HCT116 (cell line): ENCODE data around the gene EML2. TPM values are rescaled to one million over a fixed set of nuclear protein-coding genes. Genes with fewer than 3 reads are reported as not detected.

ENCODE experiments used
- ATAC-seq: fragments of 200-7000 bp; cut with Tn5 transposase; 2 replicates; pipeline ENCODE4 v1.9.1; 2020; ENCODE audit warnings: mild to moderate bottlenecking, moderate library complexity
- BruUV-seq: library from RNA; stranded (reverse); fragments of 400-500 nt; replicated peaks from 2 replicates; lab custom pipeline; 2021; lab: Mats Ljungman, UMichigan
- CTCF ChIA-PET: fragments of 300-600 bp; sonication (Branson Sonifier 250); formaldehyde crosslinking; loops from one replicate; lab custom pipeline; 2021; ENCODE audit warnings: antibody characterized with exemption; lab: Charles Lee
- POLR2A ChIA-PET: fragments of 300-600, 350-600 bp; sonication (Branson Sonifier 250); formaldehyde crosslinking; loops from one replicate; lab custom pipeline; 2021; ENCODE audit warnings: antibody characterized with exemption; lab: Charles Lee
- RAD21 ChIA-PET, 2 experiments: fragments of 300-600 bp; sonication (Branson Sonifier 250); formaldehyde crosslinking; loops; one replicate each; lab custom pipeline; 2023; ENCODE audit warnings: low total read pairs in 2 of 2; ENCODE audit not compliant: uncharacterized antibody in 2 of 2, unreplicated experiment in 2 of 2, low non-redundant PET in 1 of 2; lab: Charles Lee
- DNase-seq: peaks from one replicate; pipeline ENCODE4 v3.0.0-alpha.2; 2010; ENCODE audit warnings: low read depth, low spot score
- H2AFZ ChIP-seq: fragments of 200-600 bp; shearing (Covaris generic), sonication (generic); 2 replicates; pipeline ENCODE4 v1.6.1; 2017; ENCODE audit warnings: low read depth, mixed run types, mixed read lengths, antibody characterized with exemption, low read length; ENCODE audit not compliant: poor library complexity, severe bottlenecking
- H3K27ac ChIP-seq: 2 replicates; pipeline ENCODE4 v1.5.1; 2012; ENCODE audit warnings: low read depth, low read length
- H3K27me3 ChIP-seq: fragments of 200-600 bp; sonication (generic); 2 replicates; pipeline ENCODE4 v1.6.1; 2016; ENCODE audit warnings: mixed run types, low read length, mixed read lengths; ENCODE audit not compliant: insufficient read depth
- H3K36me3 ChIP-seq, 2 experiments: fragments of 200-500 bp in 1 of 2; fragments of 200-600 bp in 1 of 2; sonication (Bioruptor generic) in 1 of 2; sonication (generic) in 1 of 2; 2 replicates each; pipeline versions ENCODE4 v1.5.1 to v1.6.1; 2014 to 2016; ENCODE audit warnings: low read length in 2 of 2, inconsistent platforms in 1 of 2, mixed read lengths in 1 of 2, mixed run types in 1 of 2; ENCODE audit not compliant: insufficient read depth in 2 of 2, control insufficient read depth in 1 of 2
- H3K4me1 ChIP-seq, 2 experiments: fragments of 200-600 bp in 1 of 2; sonication (generic) in 1 of 2; 2 replicates each; pipeline versions ENCODE4 v1.5.1 to v1.6.1; 2012 to 2017; ENCODE audit warnings: low read length in 2 of 2, inconsistent platforms in 1 of 2, mild to moderate bottlenecking in 1 of 2, mixed read lengths in 1 of 2, mixed run types in 1 of 2, moderate library complexity in 1 of 2; ENCODE audit not compliant: insufficient read depth in 2 of 2, control insufficient read depth in 1 of 2
- H3K4me2 ChIP-seq: fragments of 200-600 bp; sonication (generic); 2 replicates; pipeline ENCODE4 v1.6.1; 2017; ENCODE audit warnings: mixed run types, low read length, mixed read lengths
- H3K4me3 ChIP-seq, 2 experiments: fragments of 200-600 bp in 1 of 2; sonication (generic) in 1 of 2; replicated peaks in 1 of 2; 2 replicates each; pipeline ENCODE4 v1.5.1; 2011 to 2016; ENCODE audit warnings: low read length in 2 of 2, control low read depth in 1 of 2, low read depth in 1 of 2, mild to moderate bottlenecking in 1 of 2, mixed read lengths in 1 of 2, mixed run types in 1 of 2
- H3K79me2 ChIP-seq: fragments of 200-600 bp; sonication (generic); 2 replicates; pipeline ENCODE4 v1.6.1; 2017; ENCODE audit warnings: mild to moderate bottlenecking, mixed run types, low read length, moderate library complexity, mixed read lengths; ENCODE audit not compliant: insufficient read depth
- H3K9ac ChIP-seq: fragments of 200-600 bp; sonication (generic); 2 replicates; pipeline ENCODE4 v1.6.1; 2016; ENCODE audit warnings: low read length, mixed read lengths
- H3K9me2 ChIP-seq: fragments of 200-600 bp; sonication (generic), shearing (Covaris generic); 2 replicates; pipeline ENCODE4 v1.6.1; 2017; ENCODE audit warnings: mixed run types, mild to moderate bottlenecking, moderate library complexity; ENCODE audit not compliant: insufficient read depth
- H3K9me3 ChIP-seq, 2 experiments: fragments of 200-500 bp in 1 of 2; fragments of 200-600 bp in 1 of 2; sonication (Bioruptor generic) in 1 of 2; sonication (generic) in 1 of 2; 2 replicates each; pipeline ENCODE4 v1.6.1; 2014 to 2017; ENCODE audit warnings: low read length in 2 of 2, mixed read lengths in 2 of 2, inconsistent platforms in 1 of 2, low read depth in 1 of 2, mild to moderate bottlenecking in 1 of 2, mixed run types in 1 of 2, moderate library complexity in 1 of 2; ENCODE audit not compliant: control insufficient read depth in 1 of 2, insufficient read depth in 1 of 2
- H4K20me1 ChIP-seq: fragments of 200-600 bp; sonication (generic), shearing (Covaris generic); 2 replicates; pipeline ENCODE4 v1.6.1; 2017; ENCODE audit warnings: mixed run types, mild to moderate bottlenecking, moderate library complexity; ENCODE audit not compliant: insufficient read depth
- CBX3 ChIP-seq: IDR thresholded peaks from 2 replicates; pipeline ENCODE4 v1.6.1; 2012; ENCODE audit warnings: low read depth
- ELF1 ChIP-seq: IDR thresholded peaks from 2 replicates; pipeline ENCODE4 v1.6.1; 2012; ENCODE audit warnings: low read depth, borderline replicate concordance
- SIN3A ChIP-seq: IDR thresholded peaks from 2 replicates; pipeline ENCODE4 v1.6.1; 2012; ENCODE audit warnings: low read depth
- SRF ChIP-seq: IDR thresholded peaks from 2 replicates; pipeline ENCODE4 v1.6.1; 2012; ENCODE audit warnings: low read depth
- ZNF274 ChIP-seq: fragments of 200-500 bp; sonication (Bioruptor generic); IDR thresholded peaks from 2 replicates; pipeline ENCODE4 v1.6.1; 2014; ENCODE audit warnings: mild to moderate bottlenecking, low read depth, low read length, inconsistent platforms
- intact Hi-C: fragments of 100-400 bp; cut with micrococcal nuclease; formaldehyde crosslinking; loops from 2 replicates; pipeline ENCODE4 v1.10.0; 2022
- total RNA-seq: library from RNA; stranded (reverse); gene quantifications from one replicate; pipeline ENCODE4 v1.2.1, GENCODE V29; 2021; ENCODE audit not compliant: unreplicated experiment
- TF ChIP-seq, protein P1 (sequence below), 3 experiments: fragments of 200-600 bp in 1 of 3; sonication (generic) in 1 of 3; IDR thresholded peaks in 2 of 3; conservative IDR thresholded peaks in 1 of 3; 2 replicates each; pipeline ENCODE4 v1.5.1; 2012 to 2017; ENCODE audit warnings: low read depth in 2 of 3, low read length in 2 of 3, antibody characterized with exemption in 1 of 3, borderline replicate concordance in 1 of 3, control low read depth in 1 of 3, mild to moderate bottlenecking in 1 of 3, mixed read lengths in 1 of 3, mixed run types in 1 of 3, moderate library complexity in 1 of 3; ENCODE audit not compliant: insufficient read depth in 1 of 3
- TF ChIP-seq, protein P2 (sequence below): IDR thresholded peaks from 2 replicates; pipeline ENCODE4 v1.6.1; 2012; ENCODE audit warnings: low read depth

The EML2 gene
- total RNA-seq, 1 experiment from 2014 or later: 131 TPM

DNA sequence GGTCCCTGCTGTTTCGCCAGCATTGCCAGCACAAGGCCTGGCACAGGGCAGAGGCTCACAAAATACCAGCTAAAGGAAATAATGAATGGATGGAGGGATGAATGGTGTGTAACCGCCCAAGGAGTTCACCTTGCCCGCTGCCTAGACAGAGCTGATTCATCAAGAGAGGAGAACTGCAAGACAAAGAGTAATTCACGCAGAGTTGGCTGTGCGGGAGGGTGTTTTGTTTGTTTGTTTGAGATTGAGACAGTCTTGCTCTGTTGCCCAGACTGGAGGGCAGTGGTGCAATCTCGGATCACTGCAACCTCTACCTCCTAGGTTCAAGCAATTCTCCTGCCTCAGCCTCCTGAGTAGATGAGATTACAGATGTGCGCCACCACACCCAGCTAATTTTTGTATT, 57.6 kb downstream of the EML2 start:
- RAD21 ChIA-PET: interaction anchor here in 1 of 2 experiments (0.5 kb wide), 1 partner anchor 57 kb away, joined by 3 read pairs; no protein-coding TSS in a partner anchor
- Histone ChIP-seq H3K79me2 (peaks cover 32% of the 10 kb centered on the region), H2AFZ (no peak overlapping the region), H3K4me3 (no peak overlapping the region), H3K9me3 (no peaks in the 10 kb centered on the region), H3K4me2 (no peak overlapping the region), H3K9me2 (no peaks in the 10 kb centered on the region), H3K27ac (no peak overlapping the region), H3K36me3 (no peaks in the 10 kb centered on the region), H4K20me1 (no peaks in the 10 kb centered on the region), H3K4me1 (peaks cover 11 to 26% of the 10 kb centered on the region in 2 experiments), H3K9ac (no peak overlapping the region), H3K27me3 (no peaks in the 10 kb centered on the region)
- no TSS peak for BruUV-seq
- no peak for TF ChIP-seq CBX3
- no peak for TF ChIP-seq ZNF274
- TF ChIP-seq, protein P1, sequence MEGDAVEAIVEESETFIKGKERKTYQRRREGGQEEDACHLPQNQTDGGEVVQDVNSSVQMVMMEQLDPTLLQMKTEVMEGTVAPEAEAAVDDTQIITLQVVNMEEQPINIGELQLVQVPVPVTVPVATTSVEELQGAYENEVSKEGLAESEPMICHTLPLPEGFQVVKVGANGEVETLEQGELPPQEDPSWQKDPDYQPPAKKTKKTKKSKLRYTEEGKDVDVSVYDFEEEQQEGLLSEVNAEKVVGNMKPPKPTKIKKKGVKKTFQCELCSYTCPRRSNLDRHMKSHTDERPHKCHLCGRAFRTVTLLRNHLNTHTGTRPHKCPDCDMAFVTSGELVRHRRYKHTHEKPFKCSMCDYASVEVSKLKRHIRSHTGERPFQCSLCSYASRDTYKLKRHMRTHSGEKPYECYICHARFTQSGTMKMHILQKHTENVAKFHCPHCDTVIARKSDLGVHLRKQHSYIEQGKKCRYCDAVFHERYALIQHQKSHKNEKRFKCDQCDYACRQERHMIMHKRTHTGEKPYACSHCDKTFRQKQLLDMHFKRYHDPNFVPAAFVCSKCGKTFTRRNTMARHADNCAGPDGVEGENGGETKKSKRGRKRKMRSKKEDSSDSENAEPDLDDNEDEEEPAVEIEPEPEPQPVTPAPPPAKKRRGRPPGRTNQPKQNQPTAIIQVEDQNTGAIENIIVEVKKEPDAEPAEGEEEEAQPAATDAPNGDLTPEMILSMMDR (IDR thresholded peaks at IDR 0.05 in 2 of 3, conservative IDR thresholded peaks at IDR 0.05 in 1 of 3; ENCODE audit: borderline replicate concordance in 1 of 3, insufficient read depth in 1 of 3, low read depth in 2 of 3, low read length in 2 of 3): no peak
- no peak for TF ChIP-seq SIN3A
- TF ChIP-seq, protein P2, sequence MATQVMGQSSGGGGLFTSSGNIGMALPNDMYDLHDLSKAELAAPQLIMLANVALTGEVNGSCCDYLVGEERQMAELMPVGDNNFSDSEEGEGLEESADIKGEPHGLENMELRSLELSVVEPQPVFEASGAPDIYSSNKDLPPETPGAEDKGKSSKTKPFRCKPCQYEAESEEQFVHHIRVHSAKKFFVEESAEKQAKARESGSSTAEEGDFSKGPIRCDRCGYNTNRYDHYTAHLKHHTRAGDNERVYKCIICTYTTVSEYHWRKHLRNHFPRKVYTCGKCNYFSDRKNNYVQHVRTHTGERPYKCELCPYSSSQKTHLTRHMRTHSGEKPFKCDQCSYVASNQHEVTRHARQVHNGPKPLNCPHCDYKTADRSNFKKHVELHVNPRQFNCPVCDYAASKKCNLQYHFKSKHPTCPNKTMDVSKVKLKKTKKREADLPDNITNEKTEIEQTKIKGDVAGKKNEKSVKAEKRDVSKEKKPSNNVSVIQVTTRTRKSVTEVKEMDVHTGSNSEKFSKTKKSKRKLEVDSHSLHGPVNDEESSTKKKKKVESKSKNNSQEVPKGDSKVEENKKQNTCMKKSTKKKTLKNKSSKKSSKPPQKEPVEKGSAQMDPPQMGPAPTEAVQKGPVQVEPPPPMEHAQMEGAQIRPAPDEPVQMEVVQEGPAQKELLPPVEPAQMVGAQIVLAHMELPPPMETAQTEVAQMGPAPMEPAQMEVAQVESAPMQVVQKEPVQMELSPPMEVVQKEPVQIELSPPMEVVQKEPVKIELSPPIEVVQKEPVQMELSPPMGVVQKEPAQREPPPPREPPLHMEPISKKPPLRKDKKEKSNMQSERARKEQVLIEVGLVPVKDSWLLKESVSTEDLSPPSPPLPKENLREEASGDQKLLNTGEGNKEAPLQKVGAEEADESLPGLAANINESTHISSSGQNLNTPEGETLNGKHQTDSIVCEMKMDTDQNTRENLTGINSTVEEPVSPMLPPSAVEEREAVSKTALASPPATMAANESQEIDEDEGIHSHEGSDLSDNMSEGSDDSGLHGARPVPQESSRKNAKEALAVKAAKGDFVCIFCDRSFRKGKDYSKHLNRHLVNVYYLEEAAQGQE: no peak
- TF ChIP-seq ELF1: no peak
- TF ChIP-seq SRF: no peak
- DNase-seq (no peak), ATAC-seq (no peak)
- POLR2A ChIA-PET: no interaction called here
- intact Hi-C loops: no loop called here
- CTCF ChIA-PET: no interaction called here
